ENCODE data around the gene EXOC7.

EXOC7 gene

GRCh38 chr17:76121932-76122430 is 18.4 kb upstream of the EXOC7 start:
- DNase-seq: no peak

GRCh38 chr17:76120658-76121008 is 17.0 kb upstream of the EXOC7 start:
- DNase-seq: no peak

GRCh38 chr17:76119409-76120371 is 16.1 kb upstream of the EXOC7 start:
- no peak for DNase-seq

- DNase-seq: no peak
Measured at GRCh38 chr17:76115138-76115754, 11.7 kb upstream of the EXOC7 start.

- no peak for DNase-seq
Measured at GRCh38 chr17:76111956-76112355, 8.4 kb upstream of the EXOC7 start.

- DNase-seq: no peak
Measured at GRCh38 chr17:76107509-76107908, 3.9 kb upstream of the EXOC7 start.

GRCh38 chr17:76106703-76107102 is 3.1 kb upstream of the EXOC7 start:
- no peak for DNase-seq

- DNase-seq: no peak
Measured at GRCh38 chr17:76104896-76105231, 1.3 kb upstream of the EXOC7 start.

GRCh38 chr17:76104140-76104895 is 731 bp upstream of the EXOC7 start:
- DNase-seq: no peak

GRCh38 chr17:76102944-76103273 is 678 bp downstream of the EXOC7 start:
- DNase-seq: no peak

- DNase-seq: no peak
Measured at GRCh38 chr17:76097716-76098295, 5.8 kb downstream of the EXOC7 start.

GRCh38 chr17:76095943-76096342 is 7.6 kb downstream of the EXOC7 start:
- no peak for DNase-seq

GRCh38 chr17:76094046-76094445 is 9.5 kb downstream of the EXOC7 start:
- no peak for DNase-seq

- DNase-seq: no peak
Measured at GRCh38 chr17:76092526-76093413, 10.8 kb downstream of the EXOC7 start.

- DNase-seq: no peak
Measured at GRCh38 chr17:76091526-76092286, 11.9 kb downstream of the EXOC7 start.

GRCh38 chr17:76090517-76091129 is 13.0 kb downstream of the EXOC7 start:
- DNase-seq: no peak

GRCh38 chr17:76089680-76090516 is 13.7 kb downstream of the EXOC7 start:
- no peak for DNase-seq

GRCh38 chr17:76088868-76089576 is 14.6 kb downstream of the EXOC7 start:
- DNase-seq: no peak
